PC-3 (cell line): ENCODE measurements around the gene FBXL7. TPM values are rescaled to one million over a fixed set of nuclear protein-coding genes. Genes with fewer than 3 reads are reported as not detected.

ENCODE experiments used
- ATAC-seq: fragments of 200-7000 bp; cut with Tn5 transposase; 2 replicates; pipeline ENCODE4 v1.9.1; 2020; ENCODE audit warnings: mild to moderate bottlenecking, moderate library complexity
- BruUV-seq: library from RNA; stranded (reverse); fragments of 400-500 nt; replicated peaks from 2 replicates; lab custom pipeline; 2021; lab: Mats Ljungman, UMichigan
- CTCF ChIA-PET: fragments of 300-600 bp; sonication (Branson Sonifier 250); formaldehyde crosslinking; loops from one replicate; lab custom pipeline; 2022; ENCODE audit warnings: antibody characterized with exemption; lab: Charles Lee
- POLR2A ChIA-PET: fragments of 300-600 bp; sonication (Branson Sonifier 250); formaldehyde crosslinking; loops from one replicate; lab custom pipeline; 2022; ENCODE audit warnings: antibody characterized with exemption; ENCODE audit not compliant: unreplicated experiment; lab: Charles Lee
- DNase-seq: peaks from one replicate; pipeline ENCODE4 v3.0.0-alpha.2; 2015
- H2AFZ ChIP-seq: fragments of 300-600 bp; sonication (generic); 2 replicates; pipeline ENCODE4 v1.6.0; 2016; ENCODE audit warnings: antibody characterized with exemption, low read length
- H3F3A ChIP-seq: fragments of 300-600 bp; sonication (generic); one replicate; pipeline ENCODE4 v1.6.0; 2017; ENCODE audit warnings: antibody characterized with exemption, low read length, control low read depth, mild to moderate bottlenecking; ENCODE audit not compliant: unreplicated experiment
- H3K27ac ChIP-seq: fragments of 300-600 bp; sonication (generic); 2 replicates; pipeline ENCODE4 v1.5.1; 2016; ENCODE audit warnings: mild to moderate bottlenecking, low read length
- H3K27me3 ChIP-seq: fragments of 300-600 bp; sonication (generic); 2 replicates; pipeline ENCODE4 v1.6.1; 2016; ENCODE audit warnings: low read length, mixed read lengths
- H3K36me3 ChIP-seq: fragments of 300-600 bp; sonication (generic); 2 replicates; pipeline ENCODE4 v1.6.1; 2016; ENCODE audit warnings: low read depth, mixed run types, low read length, mixed read lengths
- H3K4me1 ChIP-seq: fragments of 300-600 bp; sonication (generic); 2 replicates; pipeline ENCODE4 v1.5.1; 2016; ENCODE audit warnings: low read length; ENCODE audit not compliant: insufficient read depth
- H3K4me2 ChIP-seq: fragments of 300-600 bp; sonication (generic); 2 replicates; pipeline ENCODE4 v1.6.0; 2016; ENCODE audit warnings: low read length
- H3K4me3 ChIP-seq: fragments of 300-600 bp; sonication (generic); 2 replicates; pipeline ENCODE4 v1.5.1; 2016; ENCODE audit warnings: mild to moderate bottlenecking, low read length, mixed read lengths
- H3K79me2 ChIP-seq: fragments of 300-600 bp; sonication (generic); 2 replicates; pipeline ENCODE4 v1.6.1; 2017; ENCODE audit warnings: low read length, mixed read lengths
- H3K9ac ChIP-seq: fragments of 300-600 bp; sonication (generic); 2 replicates; pipeline ENCODE4 v1.6.0; 2016; ENCODE audit warnings: mild to moderate bottlenecking, low read length
- H3K9me2 ChIP-seq: fragments of 300-600 bp; sonication (generic); replicated peaks from 2 replicates; pipeline ENCODE4 v1.6.1; 2016; ENCODE audit warnings: mixed run types, low read length, mixed read lengths
- H3K9me3 ChIP-seq: fragments of 300-600 bp; sonication (generic); 2 replicates; pipeline ENCODE4 v1.6.1; 2016; ENCODE audit warnings: low read length, mixed read lengths
- H4K20me1 ChIP-seq: fragments of 300-600 bp; sonication (generic); 2 replicates; pipeline ENCODE4 v1.6.1; 2016; ENCODE audit warnings: low read length, mixed read lengths
- CTCF ChIP-seq: fragments of 300-600 bp; sonication (generic); conservative IDR thresholded peaks from 2 replicates; pipeline ENCODE4 v1.5.1; 2017; ENCODE audit warnings: antibody characterized with exemption, low read depth, mild to moderate bottlenecking, low read length
- EZH2 ChIP-seq: fragments of 300-600 bp; sonication (generic); IDR thresholded peaks from one replicate; pipeline ENCODE4 v1.6.1; 2017; ENCODE audit warnings: antibody characterized with exemption, mild to moderate bottlenecking, low read length; ENCODE audit not compliant: unreplicated experiment
- EZH2phosphoT487 ChIP-seq: fragments of 300-600 bp; sonication (generic); IDR thresholded peaks from 2 replicates; pipeline ENCODE4 v1.6.1; 2018; ENCODE audit warnings: mild to moderate bottlenecking, antibody characterized with exemption, low read length, borderline replicate concordance
- intact Hi-C: fragments of 100-400 bp; cut with micrococcal nuclease; formaldehyde crosslinking; loops from 2 replicates; pipeline ENCODE4 v1.9.0; 2023
- total RNA-seq: library from RNA; depleted of rRNA; stranded (reverse); fragments of >200 nt; gene quantifications from 2 replicates; pipeline ENCODE4 v1.2.3, GENCODE V29; 2014

The FBXL7 gene
- total RNA-seq, 1 experiment from 2014 or later, result 0.18 TPM

GRCh38 chr5:15693933-15694332 lies 194.0 kb downstream of the FBXL7 start:
- H3K27me3 ChIP-seq, result no peaks in the 10 kb centered on the region
- H3K9me2 ChIP-seq, result no peaks in the 10 kb centered on the region
- H3K36me3 ChIP-seq, result no peaks in the 10 kb centered on the region
- no peak overlapping the region for H2AFZ ChIP-seq
- no peak overlapping the region for H3K9ac ChIP-seq
- CTCF ChIA-PET, result no interaction called here
- no peak for ATAC-seq
- intact Hi-C loops, result no loop called here
- H3K4me1 ChIP-seq, result no peaks in the 10 kb centered on the region
- H3K4me2 ChIP-seq, result no peak overlapping the region
- H4K20me1 ChIP-seq, result no peaks in the 10 kb centered on the region
- peaks cover 26% of the 10 kb centered on the region; the same call in 1 of the 2 replicates for H3K9me3 ChIP-seq
- no TSS peak for BruUV-seq
- H3F3A ChIP-seq, result no peaks in the 10 kb centered on the region
- H3K79me2 ChIP-seq, result no peaks in the 10 kb centered on the region
- no peak for DNase-seq
- POLR2A ChIA-PET, result no interaction called here
- H3K27ac ChIP-seq, result no peak overlapping the region
- no peak overlapping the region for H3K4me3 ChIP-seq
- TF ChIP-seq EZH2, result no peak
- no peak for TF ChIP-seq EZH2phosphoT487
- TF ChIP-seq CTCF, result no peak

GRCh38 chr5:15694696-15695214 lies 194.8 kb downstream of the FBXL7 start:
- Histone ChIP-seq H3K4me3 (no peak overlapping the region), H2AFZ (no peak overlapping the region)

More at GRCh38 chr5:15694696-15695214, 194.8 kb downstream of the FBXL7 start:
- no peaks in the 10 kb centered on the region for H3K36me3 ChIP-seq
- peaks cover 26% of the 10 kb centered on the region; the same call in 1 of the 2 replicates for H3K9me3 ChIP-seq
- TF ChIP-seq EZH2 (no peak), EZH2phosphoT487 (no peak), CTCF (no peak)
- no peaks in the 10 kb centered on the region for H3K79me2 ChIP-seq
- intact Hi-C loops, result no loop called here
- H4K20me1 ChIP-seq, result no peaks in the 10 kb centered on the region
- no peak overlapping the region for H3K27ac ChIP-seq
- H3K4me1 ChIP-seq, result no peaks in the 10 kb centered on the region
- no peaks in the 10 kb centered on the region for H3F3A ChIP-seq
- no peaks in the 10 kb centered on the region for H3K27me3 ChIP-seq
- no TSS peak for BruUV-seq
- POLR2A ChIA-PET, result no interaction called here
- ATAC-seq, result no peak
- no peak overlapping the region for H3K9ac ChIP-seq
- no peaks in the 10 kb centered on the region for H3K9me2 ChIP-seq
- H3K4me2 ChIP-seq, result no peak overlapping the region
- DNase-seq, result no peak
- CTCF ChIA-PET, result no interaction called here
